Measurements from ENCODE around the gene YPEL5. TPM values are rescaled to one million over a fixed set of nuclear protein-coding genes. Genes with fewer than 3 reads are reported as not detected.

Gene YPEL5
- total RNA-seq, 1 donor from 2014 or later: 18.5 TPM

GRCh38 chr2:30201990-30202389 lies 55.2 kb downstream of the YPEL5 start:
- intact Hi-C loops (cut with micrococcal nuclease): no loop called here

- intact Hi-C loops (cut with micrococcal nuclease): no loop called here
Observed at GRCh38 chr2:30203156-30203555, 56.3 kb downstream of the YPEL5 start.

GRCh38 chr2:30204281-30204680 lies 57.5 kb downstream of the YPEL5 start:
- intact Hi-C loops (cut with micrococcal nuclease): no loop called here

DNA sequence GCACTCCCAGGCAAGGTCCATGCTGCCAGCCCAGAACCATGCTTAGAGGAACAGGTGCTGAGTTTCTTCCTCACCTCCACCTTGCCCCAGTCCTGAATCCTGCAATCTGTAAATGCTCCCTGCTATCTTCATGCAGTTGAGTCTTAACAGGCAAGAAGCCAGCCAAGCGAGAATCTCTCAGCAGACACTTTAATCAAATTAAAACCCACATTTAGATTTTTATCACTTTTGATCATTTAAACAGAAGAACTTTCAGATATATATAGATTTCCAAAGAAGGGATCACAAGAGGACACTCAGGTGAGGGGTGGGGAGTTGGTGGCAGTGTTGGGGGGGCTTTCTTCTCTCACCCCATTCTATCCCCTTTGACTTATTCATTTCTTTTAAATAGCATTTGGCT lies 58.6 kb downstream of the YPEL5 start:
- intact Hi-C loops (cut with micrococcal nuclease): no loop called here

DNA sequence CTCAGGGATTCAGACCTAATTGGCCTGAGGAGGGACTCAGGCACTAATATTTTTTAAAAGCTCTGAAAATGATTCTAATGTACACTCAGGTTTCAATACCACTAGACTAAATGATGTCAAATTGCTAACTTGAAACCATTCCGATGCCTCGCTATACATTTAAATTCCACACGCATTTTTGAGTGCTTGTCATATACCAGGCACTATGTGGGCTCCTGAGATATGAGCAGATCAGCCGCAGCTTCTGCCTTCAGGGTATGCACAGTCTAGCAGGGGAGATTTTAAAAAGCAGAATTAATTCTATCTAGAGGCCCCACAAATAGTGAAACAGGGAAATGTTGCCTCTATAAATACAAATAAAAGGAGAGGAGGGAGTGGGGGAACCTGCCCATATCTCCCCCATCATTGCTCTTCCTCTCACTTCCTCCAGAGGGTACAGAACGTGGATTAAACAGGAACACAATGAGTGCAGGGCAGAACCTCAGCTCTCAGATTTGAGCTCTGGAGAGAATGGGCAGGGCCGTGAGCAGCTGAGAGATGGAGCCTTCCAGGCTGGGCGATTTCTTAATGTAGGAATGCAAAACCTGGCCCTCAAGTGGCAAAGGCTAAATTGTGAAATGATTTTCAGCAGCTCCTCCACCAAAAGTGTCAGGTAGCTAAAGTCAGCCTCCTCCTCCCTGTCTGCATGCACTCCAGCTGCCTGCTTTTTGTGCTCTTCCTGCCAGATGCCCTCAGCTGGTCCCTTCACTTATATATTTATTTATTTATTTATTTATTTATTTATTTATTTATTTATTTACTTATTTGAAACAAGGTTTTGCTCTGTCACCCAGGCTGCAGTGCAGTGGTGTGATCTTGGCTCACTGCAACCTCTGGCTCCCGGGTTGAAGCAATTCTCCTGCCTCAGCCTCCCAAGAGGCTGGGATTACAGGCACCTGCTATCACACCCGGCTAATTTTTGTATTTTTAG lies 59.9 kb downstream of the YPEL5 start:
- intact Hi-C loops (cut with micrococcal nuclease): no loop called here

DNA sequence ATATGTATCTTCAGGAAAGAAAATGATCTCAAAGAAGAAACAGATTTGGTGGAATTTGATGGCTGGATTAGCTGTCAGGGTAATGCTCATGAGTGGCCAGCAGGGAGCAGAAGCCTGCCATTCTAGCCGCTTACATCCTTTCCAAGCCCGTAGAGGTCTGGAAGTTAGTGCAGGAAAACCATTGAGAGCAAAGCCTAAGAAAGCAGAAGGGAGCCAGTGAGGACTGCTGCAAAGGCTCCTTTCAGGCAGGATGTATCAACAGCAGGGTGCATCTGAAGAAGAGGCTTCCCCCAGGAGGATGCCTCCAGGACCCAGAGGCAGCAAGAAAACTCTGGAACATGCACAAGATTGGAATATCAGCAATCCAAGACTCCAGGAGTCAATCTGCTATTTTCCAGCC lies 61.6 kb downstream of the YPEL5 start:
- intact Hi-C loops (cut with micrococcal nuclease): loop anchor here (1.0 to 2.0 kb wide), 4 partner anchors 16 to 503 kb away; no protein-coding TSS in a partner anchor

DNA sequence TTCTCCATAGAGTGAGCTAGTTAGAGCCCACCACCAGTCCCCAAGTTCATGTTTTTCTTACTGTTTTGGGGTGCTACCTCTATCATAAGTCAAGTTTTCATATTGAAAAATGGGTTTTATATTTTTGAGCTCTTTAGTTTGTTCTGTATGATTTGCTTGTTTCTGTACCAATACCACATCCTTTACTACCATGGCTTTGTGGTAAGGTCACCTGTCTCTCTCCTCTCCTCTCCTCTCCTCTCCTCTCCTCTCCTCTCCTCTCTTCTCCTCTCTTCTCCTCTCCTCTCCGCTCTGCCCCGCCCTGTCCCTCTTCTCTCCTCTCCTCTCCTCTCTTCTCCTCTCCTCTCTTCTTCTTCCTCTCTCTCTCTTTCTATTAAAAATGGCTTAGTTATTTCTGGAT lies 62.4 kb downstream of the YPEL5 start:
- intact Hi-C loops (cut with micrococcal nuclease): loop anchor here (2.0 kb wide), 1 partner anchor 16 kb away; no protein-coding TSS in a partner anchor

Other genes with a start within 250 kb of the YPEL5 start
- not detected in 2 replicates for gene ALK, start 225.4 kb upstream of the YPEL5 start, total RNA-seq
- 68.9 and 71.7 TPM in 2 replicates for gene LBH, start 84.5 kb downstream of the YPEL5 start, total RNA-seq